GM18507 (cell line): ENCODE results near the gene SCAF8.

Experiments
- DNase-seq: peaks from one replicate; pipeline ENCODE4 v3.0.0; 2011; ENCODE audit warnings: low read depth; ENCODE audit not compliant: insufficient read length; ENCODE audit errors: extremely low spot score
- FAIRE-seq: peaks from 2 replicates; lab custom pipeline; 2011; peaks lifted over from hg19 to GRCh38; lab: Jason Lieb, UNC

Gene SCAF8

DNA sequence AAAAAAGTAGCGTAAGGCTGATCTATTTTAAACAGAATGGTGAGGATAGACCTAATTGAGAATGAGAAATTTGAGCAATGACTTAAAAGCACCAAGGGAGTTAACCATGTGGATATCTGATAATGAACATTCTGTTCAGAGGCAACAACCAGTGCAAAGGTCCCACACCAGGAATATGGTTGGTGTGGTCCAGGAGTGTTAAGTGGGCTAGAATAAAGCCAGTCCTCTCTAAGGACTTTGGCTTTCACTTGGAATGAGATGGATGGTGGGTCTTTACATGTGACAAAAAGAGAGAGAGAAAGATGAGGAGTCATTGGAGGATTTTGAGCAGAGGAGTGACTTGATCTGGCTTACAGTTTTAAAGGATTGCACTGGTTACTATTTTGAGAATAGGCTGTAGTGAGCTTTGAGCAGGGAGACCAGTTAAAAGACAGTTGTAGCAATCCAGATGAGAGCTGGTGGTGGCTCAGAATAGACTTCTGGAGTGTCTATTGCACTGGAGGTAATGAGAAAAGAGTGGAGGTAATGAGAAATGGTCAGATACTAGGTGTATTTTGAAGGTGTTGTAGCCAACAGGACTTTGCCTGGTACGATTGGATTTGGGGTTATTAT, 89.8 kb downstream of the SCAF8 start:
- FAIRE-seq: no peak
- no peak for DNase-seq

DNA sequence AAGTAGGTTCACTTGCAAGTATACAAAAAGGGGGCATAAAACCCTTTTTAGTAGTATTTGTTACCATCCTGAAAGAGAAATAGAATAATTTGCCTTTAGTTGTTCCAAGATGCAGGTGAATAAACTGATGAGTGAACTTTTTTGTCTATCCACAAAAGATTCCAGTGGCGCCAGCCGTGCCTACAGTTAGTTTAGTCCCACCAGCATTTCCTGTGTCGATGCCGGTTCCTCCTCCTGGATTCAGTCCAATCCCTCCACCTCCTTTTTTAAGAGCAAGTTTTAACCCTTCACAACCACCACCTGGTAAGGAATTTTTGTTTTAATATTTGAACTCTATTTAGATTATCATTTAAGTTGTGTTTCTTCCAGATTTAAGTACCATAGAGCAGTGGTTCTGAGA, 90.9 kb downstream of the SCAF8 start:
- FAIRE-seq (no peak), DNase-seq (no peak)

DNA sequence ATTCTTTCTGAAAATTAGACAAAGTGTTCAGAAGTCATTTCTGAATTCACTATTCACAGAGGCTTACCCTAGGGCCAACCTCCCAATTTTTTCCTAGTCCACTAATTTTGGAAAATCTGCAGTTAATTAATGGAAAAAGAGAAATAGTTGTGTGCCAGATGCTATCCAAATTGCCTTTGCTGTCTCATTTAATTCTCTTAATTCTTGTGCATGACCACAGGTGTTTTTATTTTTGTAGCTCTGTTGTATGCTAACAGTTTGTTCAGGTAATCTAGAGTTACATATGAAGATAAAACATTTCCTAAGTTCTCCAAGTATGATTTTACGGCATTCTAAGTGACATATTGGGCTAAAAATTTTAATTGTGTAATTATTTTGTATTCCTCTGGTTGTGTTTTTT, 96.8 kb downstream of the SCAF8 start:
- DNase-seq (no peak), FAIRE-seq (no peak)

DNA sequence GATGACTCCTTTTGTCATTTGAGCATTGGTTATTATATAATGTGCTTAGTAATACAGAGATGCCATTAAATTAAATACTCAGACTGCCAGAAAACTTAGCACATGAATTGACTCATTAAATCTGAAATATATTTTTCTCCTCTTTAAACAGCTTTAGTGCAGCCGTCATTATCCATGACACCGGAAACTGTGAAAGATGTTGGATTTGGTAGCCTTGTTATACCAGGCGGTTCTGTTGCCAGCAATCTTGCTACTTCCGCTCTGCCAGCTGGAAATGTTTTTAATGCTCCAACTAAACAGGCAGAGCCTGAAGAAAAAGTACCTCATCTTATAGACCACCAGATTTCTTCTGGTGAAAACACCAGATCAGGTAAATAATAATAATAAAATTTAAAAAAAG, 97.6 kb downstream of the SCAF8 start:
- FAIRE-seq: no peak
- DNase-seq: no peak

DNA sequence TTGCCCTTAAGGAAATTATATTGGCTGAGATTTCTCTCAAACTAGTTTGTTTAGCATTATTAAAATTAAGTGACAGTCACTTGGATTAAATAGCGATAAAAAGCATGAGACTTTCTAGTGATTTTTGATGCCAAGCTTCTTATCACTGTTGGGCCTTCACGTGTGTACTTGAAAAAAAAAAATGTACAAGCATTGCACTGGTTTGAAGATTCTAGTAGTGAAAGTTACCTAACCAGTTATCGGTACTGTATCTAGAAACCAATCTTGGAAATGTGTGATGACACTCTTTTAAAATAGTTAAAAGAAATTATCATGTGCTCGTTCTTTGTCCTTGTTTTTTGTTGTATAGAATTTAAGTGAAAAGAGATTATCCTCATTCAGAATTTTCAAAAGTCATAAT, 102.1 kb downstream of the SCAF8 start:
- DNase-seq (no peak), FAIRE-seq (peak; percentile 46)

DNA sequence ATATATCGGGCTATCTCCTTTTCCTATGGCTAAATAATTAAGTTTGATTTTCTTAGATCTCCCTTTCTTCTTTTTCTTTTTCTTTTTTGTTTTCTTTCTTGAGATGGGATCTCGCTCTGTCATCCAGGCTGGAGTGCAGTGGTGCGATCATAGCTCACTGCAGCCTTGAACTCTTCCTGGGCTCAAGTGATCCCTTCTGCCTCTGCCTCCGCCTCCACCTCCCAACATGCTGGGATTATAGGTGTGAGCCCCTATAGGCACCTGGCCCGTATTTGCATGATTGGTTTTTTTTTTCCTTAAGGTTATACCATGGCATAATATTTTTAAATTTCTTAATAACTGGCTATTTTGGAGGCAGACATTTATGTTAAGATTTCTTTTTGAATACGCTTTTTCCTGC, 106.3 kb downstream of the SCAF8 start:
- DNase-seq (no peak), FAIRE-seq (no peak)

DNA sequence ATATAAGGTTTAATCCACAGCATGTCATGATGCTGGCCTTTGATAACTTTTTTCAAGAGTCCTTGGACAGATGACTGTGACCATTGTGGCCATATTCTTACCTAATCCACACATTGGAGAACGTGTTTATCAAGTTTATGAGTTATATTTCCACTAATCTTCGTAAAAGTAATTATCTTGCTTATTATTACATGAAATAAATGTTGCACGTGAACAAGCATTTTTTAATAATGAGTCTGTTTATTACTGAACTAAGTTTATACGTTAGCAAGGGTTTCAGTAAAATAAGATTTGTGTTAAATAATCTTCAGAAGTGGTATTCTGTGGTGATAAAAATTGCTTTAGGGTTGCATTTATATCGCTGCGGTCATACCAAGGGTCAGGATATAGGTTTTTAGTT, 107.1 kb downstream of the SCAF8 start:
- no peak for DNase-seq
- no peak for FAIRE-seq

DNA sequence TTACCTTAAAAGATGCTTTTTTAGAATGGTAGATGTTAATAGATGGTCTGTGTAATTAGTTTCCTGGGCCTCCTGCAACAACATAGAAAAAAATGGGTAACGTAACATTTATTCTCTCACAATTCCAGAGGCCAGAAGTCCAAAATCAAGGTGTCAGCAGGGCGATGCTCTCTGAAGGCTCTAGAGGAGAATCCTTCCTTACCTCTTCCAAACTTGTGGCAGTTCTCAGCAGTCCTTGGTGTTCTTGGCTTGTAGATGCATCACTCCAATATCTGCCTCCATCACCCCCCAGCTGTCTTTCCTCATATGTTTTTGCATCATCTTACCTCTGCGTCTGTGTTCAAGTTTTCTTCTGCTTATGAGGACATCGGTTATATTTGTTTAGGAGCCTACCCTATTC, 107.9 kb downstream of the SCAF8 start:
- FAIRE-seq (no peak), DNase-seq (no peak)

DNA sequence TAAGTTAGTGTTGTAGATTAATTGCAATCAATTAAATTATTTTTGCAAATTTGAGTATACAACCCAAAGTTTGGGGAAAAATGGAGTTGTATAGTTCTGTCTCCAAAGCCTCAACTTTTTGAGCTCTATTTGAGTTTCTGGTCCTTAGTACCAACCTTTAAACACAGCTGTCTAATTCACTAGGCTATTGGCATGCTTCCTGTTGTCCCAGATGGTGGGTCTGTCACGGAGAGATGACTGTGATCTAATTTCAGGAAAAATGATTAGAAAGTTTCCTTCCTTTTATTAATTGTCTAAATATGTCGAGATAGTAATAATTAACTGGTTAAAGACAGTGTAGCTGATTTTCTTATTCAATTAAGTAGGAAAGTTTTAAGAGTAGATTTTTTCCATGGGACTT, 109.6 kb downstream of the SCAF8 start:
- DNase-seq: no peak
- no peak for FAIRE-seq

DNA sequence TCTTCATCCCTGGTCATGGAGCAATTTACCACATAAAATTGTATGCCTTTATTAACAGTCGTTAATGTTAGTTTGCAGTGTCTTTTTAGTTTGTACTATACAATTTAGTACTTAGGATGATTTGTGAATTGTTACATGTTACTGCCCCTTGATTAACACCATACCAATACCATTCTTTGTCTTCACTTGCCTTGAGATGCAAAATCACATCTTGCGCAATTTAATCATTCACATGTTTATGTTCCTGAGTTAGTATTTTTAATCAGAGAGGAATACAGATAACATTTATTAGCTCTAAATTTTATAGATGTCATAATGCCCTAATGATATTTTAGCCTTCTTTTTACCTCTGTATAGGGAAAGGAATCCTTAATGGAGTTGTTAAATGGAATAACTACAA, 114.1 kb downstream of the SCAF8 start:
- DNase-seq (no peak), FAIRE-seq (no peak)

DNA sequence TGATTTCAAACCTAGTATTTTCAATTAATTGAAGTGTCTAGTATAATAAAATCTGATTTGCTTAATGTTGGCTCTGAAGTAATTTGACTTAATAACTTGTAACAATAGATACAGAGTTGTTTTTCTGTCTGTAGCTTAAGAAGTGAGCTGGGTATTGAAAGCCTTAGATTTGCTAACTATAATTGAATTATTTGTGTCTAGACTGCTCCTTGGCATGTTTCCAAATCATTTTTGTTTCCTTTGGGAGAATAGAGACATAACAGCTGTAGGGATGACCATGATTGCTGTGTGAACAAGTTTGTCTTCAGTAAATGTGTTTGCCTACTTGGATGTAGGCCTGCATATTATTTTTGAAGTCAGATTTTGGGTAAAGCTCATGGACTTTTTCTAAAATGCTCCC, 115.4 kb downstream of the SCAF8 start:
- FAIRE-seq (no peak), DNase-seq (no peak)

DNA sequence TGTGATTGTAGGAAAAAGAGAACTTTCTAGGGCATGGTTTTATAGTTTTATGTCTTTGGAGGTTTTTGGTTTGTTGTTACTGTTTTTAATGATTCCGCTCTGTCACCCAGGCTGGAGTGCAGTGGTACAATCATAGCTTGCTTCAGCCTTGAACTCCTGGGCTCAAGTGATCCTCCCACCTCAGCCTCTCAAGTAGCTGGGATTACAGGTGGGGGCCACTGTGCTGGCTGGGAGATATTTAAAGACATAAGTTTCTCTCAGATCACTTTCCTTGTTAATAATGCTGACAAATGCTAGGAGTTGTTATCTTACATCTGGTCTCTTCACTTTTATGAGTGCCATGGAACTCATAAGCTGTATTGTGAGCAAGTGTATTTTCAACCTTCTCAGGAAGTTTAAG, 116.3 kb downstream of the SCAF8 start:
- no peak for FAIRE-seq

DNA sequence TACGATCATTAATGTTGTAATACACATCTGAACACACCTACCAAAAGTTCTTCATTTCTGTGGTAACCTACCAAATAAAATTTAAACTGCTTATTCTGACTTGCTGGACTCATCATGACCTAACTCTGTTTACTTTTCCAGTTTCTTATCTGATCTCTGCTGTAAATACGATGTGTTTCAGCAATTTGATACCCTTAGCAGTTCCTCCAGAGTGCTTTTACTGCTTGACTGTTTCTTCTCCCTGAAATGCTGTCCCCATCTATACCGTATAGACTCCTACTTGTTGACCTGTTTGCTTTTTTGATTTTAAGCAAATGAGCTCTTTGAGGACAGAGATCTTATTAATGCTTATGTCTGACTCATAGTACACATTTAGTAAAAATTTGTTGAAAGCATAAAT, 119.5 kb downstream of the SCAF8 start:
- FAIRE-seq (no peak), DNase-seq (no peak)

More for the DNA sequence above, 116.3 kb downstream of the SCAF8 start:
- DNase-seq: no peak

DNA sequence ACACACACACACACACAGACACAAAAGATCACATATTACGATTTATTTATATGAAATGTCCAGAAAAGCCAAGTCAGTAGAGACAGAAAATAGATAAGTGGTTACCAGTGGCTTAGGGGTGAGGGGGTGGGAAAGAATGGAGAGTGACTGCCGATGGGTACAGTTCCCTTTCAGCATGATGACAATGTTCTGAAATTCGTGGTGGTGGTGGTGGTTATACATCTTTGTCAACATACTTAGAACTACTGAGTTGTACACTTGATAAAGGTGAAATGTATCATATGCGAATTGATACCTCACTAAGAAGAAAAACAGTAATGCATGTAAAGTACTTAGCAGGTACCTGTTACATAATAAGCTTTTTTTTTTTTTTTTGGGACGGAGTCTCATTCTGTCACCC, 124.3 kb downstream of the SCAF8 start:
- DNase-seq (no peak), FAIRE-seq (no peak)

DNA sequence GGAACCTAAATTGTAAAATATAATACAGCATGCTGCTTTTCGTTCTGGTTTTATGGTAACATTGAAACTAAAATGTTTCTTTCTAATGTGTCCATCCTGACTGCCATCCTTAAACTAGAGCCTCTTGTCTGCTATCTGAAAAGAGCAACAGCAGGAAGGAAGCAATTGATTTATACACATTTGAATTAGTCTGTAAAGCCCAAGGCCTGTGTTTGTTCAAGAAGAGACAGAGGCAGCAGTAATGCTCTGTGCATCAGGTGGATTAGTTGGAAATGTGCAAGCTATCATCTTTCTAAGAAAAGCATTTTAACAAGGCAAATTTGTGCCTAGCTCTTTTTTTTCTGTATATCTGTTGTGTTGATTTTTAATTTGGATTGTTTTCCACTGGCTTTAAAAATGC, 128.6 kb downstream of the SCAF8 start:
- no peak for DNase-seq
- FAIRE-seq: no peak

DNA sequence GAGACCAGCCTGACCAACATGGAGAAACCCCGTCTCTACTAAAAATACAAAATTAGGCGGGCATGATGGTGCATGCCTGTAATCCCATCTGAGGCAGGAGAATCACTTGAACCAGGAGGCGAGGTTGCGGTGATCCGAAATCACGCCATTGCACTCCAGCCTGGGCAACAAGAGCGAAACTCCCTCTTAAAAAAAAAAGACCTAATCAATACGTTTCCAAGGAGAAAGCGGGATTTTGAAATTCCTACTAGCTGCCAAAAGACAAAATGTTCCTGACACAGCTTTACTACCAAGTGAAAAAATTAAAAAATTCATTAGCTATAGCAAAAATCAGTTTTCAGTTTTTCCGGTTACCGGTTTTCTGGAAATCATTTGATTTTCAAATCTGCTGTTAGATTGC, 129.3 kb downstream of the SCAF8 start:
- FAIRE-seq (no peak), DNase-seq (no peak)

DNA sequence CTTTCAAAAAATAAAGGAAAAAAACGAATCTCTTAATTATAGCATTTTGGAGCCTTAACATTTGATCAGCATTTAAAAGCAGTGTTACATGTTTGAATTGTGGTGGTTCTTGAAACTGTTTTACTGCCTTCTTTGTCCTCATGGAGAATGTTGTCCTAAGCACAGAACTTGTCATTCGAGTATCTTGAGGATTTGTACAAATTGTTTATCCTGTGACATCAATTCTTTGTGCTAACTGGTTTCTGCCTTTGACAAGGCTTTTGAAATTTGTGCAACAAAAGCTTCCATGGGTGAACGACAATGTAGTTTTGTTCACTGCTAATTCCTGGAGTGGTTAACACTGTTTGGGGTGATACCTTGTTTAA, 130.8 kb downstream of the SCAF8 start:
- no peak for FAIRE-seq

DNA sequence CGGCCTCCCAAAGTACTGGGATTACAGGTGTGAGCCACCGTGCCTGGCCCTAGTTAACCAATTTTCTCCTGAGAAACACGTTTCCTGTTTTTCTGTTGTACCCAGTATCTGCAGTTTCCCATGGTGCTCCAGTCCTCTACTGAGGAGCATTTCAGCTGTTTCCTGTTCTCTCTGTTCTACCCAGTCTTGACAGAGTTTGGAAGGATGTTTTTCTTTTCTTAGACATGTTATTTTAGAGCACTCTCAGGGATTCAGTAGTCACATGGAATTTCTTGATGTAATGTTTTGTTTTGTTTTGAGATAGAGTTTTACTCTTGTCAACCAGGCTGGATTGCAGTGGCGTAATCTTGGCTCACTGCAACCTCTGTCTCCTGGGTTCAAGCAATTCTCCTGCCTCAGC, 132.1 kb downstream of the SCAF8 start:
- DNase-seq (no peak), FAIRE-seq (no peak)

More for the DNA sequence above, 130.8 kb downstream of the SCAF8 start:
- no peak for DNase-seq

DNA sequence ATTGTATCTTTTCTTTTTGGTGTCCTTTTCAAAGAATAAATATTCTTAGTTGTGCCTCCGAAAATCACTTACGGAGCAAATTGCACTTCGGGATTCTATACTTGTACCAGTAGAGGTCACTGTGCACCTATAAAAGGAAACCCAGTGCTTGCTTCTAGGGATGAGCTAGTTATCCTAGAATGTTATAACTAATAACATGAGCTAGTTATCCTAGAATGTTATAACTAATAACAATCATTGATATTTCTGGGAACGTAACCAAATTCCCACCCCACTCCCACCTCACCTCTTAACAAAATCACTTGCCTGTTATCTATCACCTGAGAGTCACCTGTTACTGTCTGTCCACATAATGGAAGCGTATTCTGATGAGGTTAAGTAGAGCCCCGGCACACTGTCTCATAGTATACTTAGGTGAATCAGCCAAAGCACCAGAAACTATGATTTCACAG, 135.0 kb downstream of the SCAF8 start:
- DNase-seq (no peak), FAIRE-seq (peak; percentile 46)

DNA sequence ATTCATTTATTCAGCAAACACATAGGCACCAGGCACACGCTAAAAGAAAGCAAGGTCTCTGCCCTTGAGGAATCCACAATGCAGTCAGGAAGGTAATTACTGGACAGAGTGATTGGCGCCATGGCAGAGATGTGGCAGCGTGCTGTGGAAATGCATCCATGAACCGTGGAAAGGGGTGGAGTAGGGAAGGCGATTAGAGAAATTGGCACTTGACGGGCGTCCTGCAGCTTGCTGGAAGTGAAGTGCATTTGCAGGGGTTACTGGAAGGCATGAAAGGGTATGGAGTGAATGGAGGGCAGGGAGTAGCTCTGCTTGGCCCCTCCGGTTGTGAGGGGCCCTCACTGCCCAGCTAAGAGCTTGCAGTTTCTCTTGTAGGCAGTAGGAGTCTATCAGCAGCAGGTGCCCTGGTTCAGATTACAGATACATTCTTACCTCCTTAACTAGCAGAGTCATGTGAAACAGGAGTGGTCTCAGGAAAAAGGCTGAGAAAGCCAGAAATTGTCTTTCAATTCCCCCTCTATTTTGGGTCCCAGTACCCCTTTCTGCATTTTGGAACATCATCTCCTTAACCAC, 139.4 kb downstream of the SCAF8 start:
- FAIRE-seq (no peak), DNase-seq (no peak)

DNA sequence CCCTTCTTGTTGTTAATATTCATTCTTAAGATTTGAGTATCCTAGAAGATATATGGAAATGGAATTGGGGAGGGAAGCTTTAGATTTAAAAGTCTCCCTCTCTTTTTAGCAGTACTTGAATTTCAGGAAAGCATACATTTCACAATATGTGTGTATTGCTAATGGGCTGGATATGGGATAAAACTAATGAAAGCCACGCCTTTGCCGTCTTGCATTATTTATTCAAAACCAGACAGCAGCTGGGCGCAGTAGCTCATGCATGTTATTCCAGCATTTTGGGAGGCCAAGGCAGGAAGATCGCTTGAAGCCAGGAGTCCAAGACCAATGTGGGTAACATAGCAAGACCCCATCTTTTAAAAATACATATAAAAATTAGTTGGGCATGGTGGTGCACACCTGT, 140.3 kb downstream of the SCAF8 start:
- no peak for FAIRE-seq
- no peak for DNase-seq
